Mesendoderm (in vitro differentiated cells): Measurements from ENCODE around the gene PPP3R1.

Experiments
- DNase-seq: peaks from one replicate; pipeline ENCODE4 v3.0.0; 2013
- H2AK5ac ChIP-seq: 2 replicates; pipeline ENCODE4 v1.6.1; 2013; ENCODE audit warnings: low read length, inconsistent platforms
- H2BK120ac ChIP-seq: 2 replicates; pipeline ENCODE4 v1.6.1; 2013; ENCODE audit warnings: low read depth, mild to moderate bottlenecking, low read length, moderate library complexity, mixed read lengths
- H2BK15ac ChIP-seq: replicated peaks from 2 replicates; pipeline ENCODE4 v1.6.1; 2013; ENCODE audit warnings: low read depth, mild to moderate bottlenecking, moderate library complexity
- H2BK5ac ChIP-seq: 2 replicates; pipeline ENCODE4 v1.6.1; 2013; ENCODE audit warnings: low read length, inconsistent platforms
- H3K18ac ChIP-seq: 2 replicates; pipeline ENCODE4 v1.6.1; 2013; ENCODE audit warnings: mild to moderate bottlenecking, low read length, mixed read lengths
- H3K23ac ChIP-seq: one replicate; pipeline ENCODE4 v1.6.1; 2013; ENCODE audit warnings: low read length
- H3K27ac ChIP-seq: 2 replicates; pipeline ENCODE4 v1.5.1; 2013; ENCODE audit warnings: low read depth, mild to moderate bottlenecking, inconsistent platforms, low read length, moderate library complexity
- H3K27me3 ChIP-seq: 2 replicates; pipeline ENCODE4 v1.6.1; 2013; ENCODE audit warnings: low read length, control low read depth, mild to moderate bottlenecking, inconsistent platforms; ENCODE audit not compliant: insufficient read depth, poor library complexity
- H3K36me3 ChIP-seq: 2 replicates; pipeline ENCODE4 v1.6.1; 2013; ENCODE audit warnings: low read length, inconsistent platforms; ENCODE audit not compliant: control insufficient read depth, insufficient read depth
- H3K4ac ChIP-seq: one replicate; pipeline ENCODE4 v1.6.1; 2013; ENCODE audit warnings: low read depth, mild to moderate bottlenecking, low read length, moderate library complexity
- H3K4me1 ChIP-seq: 2 replicates; pipeline ENCODE4 v1.6.1; 2013; ENCODE audit warnings: low read depth, low read length, inconsistent platforms; ENCODE audit not compliant: control insufficient read depth
- H3K4me2 ChIP-seq: 2 replicates; pipeline ENCODE4 v1.6.1; 2013; ENCODE audit warnings: low read length
- H3K4me3 ChIP-seq: 2 replicates; pipeline ENCODE4 v1.5.1; 2013; ENCODE audit warnings: mild to moderate bottlenecking, low read length
- H3K56ac ChIP-seq: one replicate; pipeline ENCODE4 v1.6.1; 2013; ENCODE audit warnings: low read length
- H3K79me1 ChIP-seq: 2 replicates; pipeline ENCODE4 v1.6.1; 2013; ENCODE audit warnings: low read length, inconsistent platforms
- H3K79me2 ChIP-seq: 2 replicates; pipeline ENCODE4 v1.6.1; 2013; ENCODE audit warnings: mild to moderate bottlenecking, low read length; ENCODE audit not compliant: control insufficient read depth, insufficient read depth
- H3K9ac ChIP-seq: 2 replicates; pipeline ENCODE4 v1.6.1; 2013; ENCODE audit warnings: low read length, inconsistent platforms
- H4K5ac ChIP-seq: one replicate; pipeline ENCODE4 v1.6.1; 2013; ENCODE audit warnings: low read length
- H4K8ac ChIP-seq: one replicate; pipeline ENCODE4 v1.6.1; 2013; ENCODE audit warnings: low read depth, mild to moderate bottlenecking, control low read depth, low read length, moderate library complexity
- WGBS: extraction: QIAGEN DNeasy Blood & Tissue Kit; methylation state at CpG from one replicate; pipeline ENCODE4 v1.1.7; 2013; ENCODE audit warnings: low lambda C conversion rate, missing lambda C conversion rate; ENCODE audit not compliant: insufficient coverage; ENCODE audit errors: extremely low coverage; 5-methylcytosine and 5-hydroxymethylcytosine counted together

Gene PPP3R1

DNA sequence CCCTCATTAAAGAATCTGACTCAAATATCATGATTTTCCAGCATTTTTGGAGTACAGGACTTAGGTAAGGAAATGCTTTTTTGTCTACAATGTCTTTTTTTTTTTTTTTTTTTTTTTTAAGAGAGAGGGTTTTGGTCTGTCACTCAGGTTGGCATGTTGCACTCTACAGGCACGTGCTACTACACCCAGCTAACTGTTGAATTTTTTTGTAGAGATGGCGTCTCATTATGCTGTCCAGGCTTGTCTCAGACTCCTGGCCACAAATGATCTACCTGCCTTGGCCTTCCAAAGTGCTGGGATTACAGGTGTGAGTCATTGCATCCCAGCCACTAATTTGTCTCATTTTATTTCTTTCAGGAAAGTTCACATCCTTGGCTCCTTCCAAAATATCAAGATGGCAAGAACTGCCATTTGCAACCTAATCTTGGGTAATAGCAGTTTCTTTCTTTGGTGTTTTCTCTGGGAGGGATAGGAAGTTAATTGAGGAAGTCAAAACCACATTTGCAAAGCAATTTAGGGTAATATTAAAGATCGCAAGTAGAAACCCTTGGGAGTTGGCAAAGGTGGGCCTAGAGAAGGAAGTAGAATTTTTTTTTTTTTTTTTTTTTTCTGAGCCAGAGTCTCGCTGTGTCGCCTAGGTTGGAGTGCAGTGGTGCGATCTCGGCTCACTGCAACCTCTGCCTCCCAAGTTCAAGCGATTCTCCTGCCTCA is 79.2 kb downstream of the PPP3R1 start:
- no peaks in the 10 kb centered on the region for H3K4me1 ChIP-seq

DNA sequence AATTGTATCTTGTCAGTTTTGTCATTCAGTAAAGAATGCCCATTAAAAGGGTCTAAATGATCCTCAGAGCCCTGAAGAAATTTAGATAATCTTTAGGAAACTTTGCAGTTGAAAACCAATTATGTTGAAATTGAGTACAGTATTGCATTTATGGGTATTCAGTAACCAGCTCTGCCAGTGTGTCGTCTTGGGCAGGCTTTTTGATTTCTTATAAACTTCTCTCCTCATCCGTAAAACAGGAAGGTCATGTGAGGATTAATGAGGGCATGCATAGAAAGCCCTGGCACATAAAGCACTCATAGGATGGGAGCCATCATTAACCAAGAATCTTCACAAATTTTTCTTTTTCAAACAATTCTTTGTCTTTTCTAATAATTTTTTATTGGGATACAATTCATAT is 79.8 kb downstream of the PPP3R1 start:
- Histone ChIP-seq H2BK120ac (no peak overlapping the region), H3K36me3 (no peaks in the 10 kb centered on the region), H3K79me2 (no peaks in the 10 kb centered on the region), H4K5ac (no peak overlapping the region), H3K79me1 (peaks cover 8% of the 10 kb centered on the region), H3K4me3 (no peak overlapping the region), H3K27ac (no peak overlapping the region), H3K56ac (no peak overlapping the region), H2AK5ac (no peak overlapping the region), H3K4me1 (no peaks in the 10 kb centered on the region), H3K9ac (no peak overlapping the region), H4K8ac (no peak overlapping the region), H2BK5ac (no peak overlapping the region), H3K4ac (no peak overlapping the region), H2BK15ac (no peak overlapping the region), H3K27me3 (no peaks in the 10 kb centered on the region), H3K23ac (no peak overlapping the region), H3K4me2 (no peak overlapping the region), H3K18ac (no peak overlapping the region)
- DNase-seq: no peak
- WGBS: no CpG with 5 or more reads among the region's 2 CpGs

More for the DNA sequence above, 79.2 kb downstream of the PPP3R1 start:
- Histone ChIP-seq H2AK5ac (no peak overlapping the region), H4K8ac (no peak overlapping the region), H3K27me3 (no peaks in the 10 kb centered on the region), H3K56ac (no peak overlapping the region), H3K36me3 (no peaks in the 10 kb centered on the region), H3K18ac (no peak overlapping the region), H2BK15ac (no peak overlapping the region), H3K4ac (no peak overlapping the region), H2BK5ac (no peak overlapping the region), H4K5ac (no peak overlapping the region), H3K23ac (no peak overlapping the region), H3K9ac (no peak overlapping the region), H3K27ac (no peak overlapping the region), H3K79me1 (peaks cover 7% of the 10 kb centered on the region), H3K79me2 (no peaks in the 10 kb centered on the region), H2BK120ac (no peak overlapping the region), H3K4me3 (no peak overlapping the region), H3K4me2 (no peak overlapping the region)
- no peak for DNase-seq
- no CpG with 5 or more reads among the region's 8 CpGs for whole genome bisulfite sequencing

DNA sequence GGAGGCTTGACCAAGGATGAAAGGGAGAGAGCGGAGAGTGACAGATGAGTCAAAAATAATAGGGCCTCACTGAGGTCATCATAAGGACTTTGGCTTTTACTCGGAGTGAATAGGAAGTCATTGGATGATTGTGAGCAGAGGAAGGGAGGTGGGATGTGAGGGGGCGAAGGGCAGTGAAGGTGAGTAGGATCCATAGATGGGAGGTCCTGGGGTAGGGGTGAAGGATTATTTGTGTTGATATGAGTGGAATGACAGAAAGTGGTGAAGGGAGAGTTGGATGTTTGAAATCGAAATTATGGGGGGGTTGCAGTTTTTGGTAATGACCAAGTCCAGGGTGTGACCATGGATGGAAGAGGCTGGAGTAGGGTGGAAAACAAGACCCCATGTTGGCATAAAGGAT is 80.6 kb downstream of the PPP3R1 start:
- Histone ChIP-seq H4K8ac (no peak overlapping the region), H3K27ac (no peak overlapping the region), H3K36me3 (peaks cover 2% of the 10 kb centered on the region), H3K4ac (no peak overlapping the region), H3K56ac (no peak overlapping the region), H3K4me2 (no peak overlapping the region), H3K23ac (no peak overlapping the region), H2BK15ac (no peak overlapping the region), H3K4me1 (no peaks in the 10 kb centered on the region), H2BK120ac (no peak overlapping the region), H4K5ac (no peak overlapping the region), H3K79me2 (no peaks in the 10 kb centered on the region), H3K4me3 (no peak overlapping the region), H2BK5ac (no peak overlapping the region), H3K27me3 (no peaks in the 10 kb centered on the region), H3K9ac (no peak overlapping the region), H3K18ac (no peak overlapping the region), H2AK5ac (no peak overlapping the region), H3K79me1 (peaks cover 9% of the 10 kb centered on the region)
- 100% methylated on average over 1 of the region's 4 CpGs for WGBS
- DNase-seq: no peak

DNA sequence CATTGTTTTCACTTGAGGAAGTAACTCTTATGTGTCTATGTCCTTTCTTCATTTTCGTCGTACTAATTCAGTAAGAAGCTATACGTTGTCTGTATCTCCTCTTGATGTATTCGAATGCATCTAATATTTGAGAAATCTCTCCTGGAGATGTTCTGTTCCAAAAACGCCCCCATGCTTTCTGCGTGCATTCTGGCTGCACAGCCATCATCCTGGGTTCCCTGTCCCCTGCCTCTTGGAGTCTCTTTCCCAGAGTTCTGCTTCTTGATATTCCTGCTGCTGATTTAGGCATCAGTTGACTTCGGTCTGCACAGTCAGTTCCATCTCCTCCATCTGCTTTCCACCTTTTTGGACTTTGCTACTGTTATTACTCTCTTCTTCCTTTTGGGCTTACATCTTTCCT is 81.2 kb downstream of the PPP3R1 start:
- Histone ChIP-seq H3K4me2 (no peak overlapping the region), H3K4ac (no peak overlapping the region), H2AK5ac (no peak overlapping the region), H3K27me3 (no peaks in the 10 kb centered on the region), H3K9ac (no peak overlapping the region), H3K18ac (no peak overlapping the region), H3K36me3 (peaks cover 2% of the 10 kb centered on the region), H3K79me1 (peaks cover 9% of the 10 kb centered on the region), H4K8ac (no peak overlapping the region), H3K23ac (no peak overlapping the region), H2BK15ac (no peak overlapping the region), H2BK120ac (no peak overlapping the region), H3K4me1 (no peaks in the 10 kb centered on the region), H4K5ac (no peak overlapping the region), H3K79me2 (no peaks in the 10 kb centered on the region), H3K56ac (no peak overlapping the region), H3K27ac (no peak overlapping the region), H2BK5ac (no peak overlapping the region), H3K4me3 (no peak overlapping the region)
- no CpG with 5 or more reads among the region's 7 CpGs for WGBS
- no peak for DNase-seq

DNA sequence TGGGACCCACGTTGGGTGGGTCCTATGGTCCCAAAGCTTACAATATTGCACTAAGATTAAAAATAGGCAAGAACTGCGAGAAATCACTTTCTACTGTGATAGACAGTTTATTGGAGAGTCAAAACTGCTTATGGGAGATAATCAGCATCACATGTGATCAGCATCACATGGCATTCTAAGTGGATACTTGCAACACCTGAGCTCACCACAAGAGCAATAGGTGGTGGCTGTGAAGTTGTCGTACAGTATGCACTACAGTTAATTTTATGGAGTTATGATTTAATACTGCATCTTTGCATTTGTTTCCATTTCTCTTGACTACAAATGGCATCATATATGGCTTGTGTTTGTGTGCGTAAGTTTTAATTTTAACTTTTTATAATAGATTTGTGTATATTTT is 83.0 kb downstream of the PPP3R1 start:
- H3K36me3 ChIP-seq: peaks cover 2% of the 10 kb centered on the region
- no CpG with 5 or more reads among the region's 4 CpGs for WGBS
- peak; percentile 13 for DNase-seq

DNA sequence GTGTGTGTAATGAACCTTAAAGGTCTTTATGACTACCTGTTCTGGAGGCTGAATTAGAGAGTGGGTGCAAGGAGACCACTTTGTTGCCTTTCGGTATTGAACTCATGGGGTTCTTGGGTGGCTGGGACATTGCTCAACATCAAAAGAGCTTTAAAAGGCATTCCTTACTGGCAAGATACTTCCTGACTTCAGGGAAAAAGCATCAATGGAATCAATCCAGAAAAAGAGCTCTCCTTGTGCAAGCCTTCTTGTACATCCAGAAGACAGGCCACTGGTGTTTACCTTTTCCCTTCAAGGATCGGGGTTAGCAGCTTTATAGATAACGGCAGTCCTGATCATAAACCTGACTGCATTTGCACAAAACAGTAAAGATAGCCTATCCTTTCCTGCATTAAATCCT is 85.1 kb downstream of the PPP3R1 start:
- Histone ChIP-seq H4K8ac (no peak overlapping the region), H3K27ac (no peak overlapping the region), H3K4me1 (no peaks in the 10 kb centered on the region), H2BK5ac (no peak overlapping the region), H3K9ac (no peak overlapping the region), H2BK120ac (no peak overlapping the region), H4K5ac (no peak overlapping the region), H3K4me3 (no peak overlapping the region), H3K23ac (no peak overlapping the region), H3K56ac (no peak overlapping the region), H3K79me2 (no peaks in the 10 kb centered on the region), H3K79me1 (peaks cover 9% of the 10 kb centered on the region), H2BK15ac (no peak overlapping the region), H3K18ac (no peak overlapping the region), H3K36me3 (peaks cover 2% of the 10 kb centered on the region), H2AK5ac (no peak overlapping the region), H3K27me3 (no peaks in the 10 kb centered on the region), H3K4me2 (no peak overlapping the region), H3K4ac (no peak overlapping the region)
- WGBS: no CpG with 5 or more reads among the region's 3 CpGs
- DNase-seq: no peak

More for the DNA sequence above, 83.0 kb downstream of the PPP3R1 start:
- no peaks in the 10 kb centered on the region for H3K79me2 ChIP-seq
- no peaks in the 10 kb centered on the region for H3K27me3 ChIP-seq
- H3K9ac ChIP-seq: no peak overlapping the region
- H3K4me2 ChIP-seq: no peak overlapping the region
- H2BK15ac ChIP-seq: no peak overlapping the region
- H2AK5ac ChIP-seq: no peak overlapping the region
- H3K4ac ChIP-seq: no peak overlapping the region
- H2BK120ac ChIP-seq: no peak overlapping the region
- no peak overlapping the region for H3K23ac ChIP-seq
- no peaks in the 10 kb centered on the region for H3K4me1 ChIP-seq
- no peak overlapping the region for H2BK5ac ChIP-seq
- H3K18ac ChIP-seq: no peak overlapping the region
- no peak overlapping the region for H3K56ac ChIP-seq
- no peak overlapping the region for H4K8ac ChIP-seq
- no peak overlapping the region for H3K4me3 ChIP-seq
- no peak overlapping the region for H4K5ac ChIP-seq
- peaks cover 9% of the 10 kb centered on the region for H3K79me1 ChIP-seq
- no peak overlapping the region for H3K27ac ChIP-seq
